HG02623 (cell line): ENCODE results near the gene DMXL2.
"Not testable (repeated sequence)": the region's sequence is repeated elsewhere in the genome, so short reads cannot be mapped to it uniquely, and the experiment has no call there.

Source experiments
- ATAC-seq: cut with Tn5 transposase; IDR thresholded peaks from one replicate; pipeline ENCODE4 v1.9.1; 2021; ENCODE audit warnings: moderate library complexity; ENCODE audit not compliant: unreplicated experiment

DMXL2 gene

GRCh38 chr15:51579012-51579411, 43.6 kb downstream of the DMXL2 start:
- ATAC-seq = no peak

GRCh38 chr15:51577636-51578304, 44.8 kb downstream of the DMXL2 start:
- ATAC-seq = no peak

DNA sequence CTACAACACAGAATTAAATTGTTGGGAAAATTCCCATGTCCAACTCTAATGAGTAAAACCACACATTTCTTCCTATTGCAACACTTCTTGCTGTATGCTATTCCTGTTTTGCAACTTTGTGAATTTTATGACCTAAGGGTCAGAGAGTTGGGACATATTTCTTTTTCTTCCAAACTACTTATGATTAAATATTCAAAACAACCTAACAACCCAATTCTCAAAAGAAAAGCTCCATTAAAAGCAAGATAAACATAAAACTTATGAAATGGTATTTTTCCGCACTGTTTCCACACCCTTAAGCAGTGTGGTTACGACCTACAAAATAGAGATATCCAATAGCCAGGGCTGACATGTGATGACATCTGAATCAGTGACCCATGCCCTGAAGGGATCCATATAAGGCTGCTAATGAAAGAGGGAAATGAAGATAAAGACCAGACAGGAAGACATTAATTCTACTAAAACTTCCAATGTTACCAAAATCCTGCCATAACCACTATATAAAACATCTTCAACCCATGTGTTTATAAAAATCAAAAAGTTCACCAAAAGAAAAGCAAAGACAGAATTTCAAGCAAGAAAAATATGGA, 45.6 kb downstream of the DMXL2 start:
- no peak for ATAC-seq

DNA sequence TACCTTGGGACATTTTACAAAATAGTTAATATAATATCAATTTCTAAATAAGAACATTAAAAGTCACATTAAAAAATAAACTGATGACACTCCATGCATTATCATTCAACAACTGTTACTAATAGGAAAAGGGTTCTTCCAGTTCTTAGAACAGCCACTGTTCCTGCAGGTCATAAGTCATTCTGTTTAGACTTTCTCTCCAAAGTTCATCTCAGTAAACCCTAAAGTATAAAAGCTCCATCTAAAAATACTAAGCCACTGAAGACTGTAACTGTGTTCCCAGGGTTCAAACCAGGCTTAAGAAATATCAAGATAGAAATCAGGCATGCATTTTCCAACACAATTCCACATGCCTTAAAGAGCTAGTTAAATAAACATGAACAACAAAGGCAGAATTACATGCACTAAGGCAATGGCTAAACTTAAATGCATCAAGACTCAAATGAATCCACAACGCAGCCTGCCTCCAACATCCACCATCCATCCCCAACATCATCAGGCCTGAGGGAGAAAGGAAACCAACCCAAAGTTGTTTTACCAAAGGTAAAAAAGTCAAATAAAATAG, 46.2 kb downstream of the DMXL2 start:
- no peak for ATAC-seq

DNA sequence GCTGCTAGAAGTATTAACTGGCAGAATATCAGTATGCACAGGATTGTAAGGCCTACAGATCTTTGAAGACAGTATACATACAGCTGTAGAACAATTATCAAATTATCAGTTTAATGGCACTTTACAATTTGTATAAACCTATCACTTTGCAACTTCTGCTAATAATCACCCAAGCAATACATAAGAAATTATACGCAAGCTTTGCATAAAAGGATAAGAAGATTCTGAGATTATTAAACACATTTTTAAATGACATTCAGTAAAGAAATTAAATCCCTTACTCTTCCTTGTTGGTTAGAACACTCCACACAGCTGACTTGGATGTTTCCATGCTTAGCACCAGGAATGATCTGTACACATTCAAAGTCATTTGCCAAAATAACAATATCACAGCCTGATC, 46.8 kb downstream of the DMXL2 start:
- no peak for ATAC-seq

- not testable (repeated sequence) for ATAC-seq
Measured at GRCh38 chr15:51573352-51573751, 49.2 kb downstream of the DMXL2 start.

DNA sequence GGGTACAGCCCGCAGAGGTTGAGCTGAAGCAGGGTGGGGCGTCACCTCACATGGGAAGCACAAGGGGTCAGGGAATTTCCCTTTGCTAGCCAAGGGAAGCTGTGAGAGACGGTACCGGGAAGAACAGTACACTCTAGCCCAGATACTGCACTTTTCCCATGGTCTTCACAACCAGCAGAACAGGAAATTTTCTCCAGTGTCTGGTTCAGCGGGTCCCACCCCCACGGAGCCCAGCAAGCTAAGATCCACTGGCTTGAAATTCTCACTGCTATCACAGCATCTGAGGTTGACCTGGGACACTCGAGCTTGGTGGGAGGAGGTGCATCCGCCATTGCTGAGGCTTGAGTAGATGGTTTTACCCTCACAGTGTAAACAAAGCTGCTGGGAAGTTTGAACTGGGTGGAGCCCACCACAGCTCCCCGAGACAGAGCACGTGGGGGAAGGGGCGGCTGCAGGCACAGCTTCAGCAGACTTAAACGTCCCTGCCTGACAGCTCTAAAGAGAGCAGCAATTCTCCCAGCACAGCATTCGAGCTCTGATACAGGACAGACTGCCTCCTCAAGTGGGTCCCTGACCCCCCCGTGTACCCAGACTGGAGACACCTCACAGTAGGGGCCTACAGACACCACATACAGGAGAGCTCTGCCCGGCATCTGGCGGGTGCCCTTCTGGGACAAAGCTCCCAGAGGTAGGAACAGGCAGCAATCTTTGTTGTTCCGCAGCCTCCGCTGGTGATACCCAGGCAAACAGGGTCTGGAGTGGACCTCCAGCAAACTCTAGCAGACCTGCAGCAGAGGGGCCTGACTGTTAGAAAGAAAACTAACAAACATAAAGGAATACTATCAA, 53.4 kb downstream of the DMXL2 start:
- ATAC-seq = not testable (repeated sequence)

- ATAC-seq = no peak
Measured at GRCh38 chr15:51561271-51561670, 61.3 kb downstream of the DMXL2 start.

DNA sequence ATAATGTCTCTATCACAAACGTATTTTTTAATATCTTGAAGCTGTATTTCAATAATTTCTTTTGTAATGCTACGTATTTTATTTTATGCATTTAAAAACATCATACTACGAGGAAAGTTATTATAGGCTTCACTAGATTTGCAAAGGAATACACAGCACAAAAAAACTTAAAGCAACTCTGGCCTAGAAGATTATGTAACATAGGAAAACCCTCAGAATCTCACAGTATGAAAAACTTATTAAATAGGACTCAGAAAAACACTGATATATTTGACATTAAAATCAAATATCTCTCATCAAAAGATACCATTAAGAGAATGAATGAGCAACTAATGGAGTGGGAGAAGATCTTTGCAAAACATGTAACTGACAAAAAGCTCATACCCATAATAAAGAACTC, 63.7 kb downstream of the DMXL2 start:
- ATAC-seq = no peak

DNA sequence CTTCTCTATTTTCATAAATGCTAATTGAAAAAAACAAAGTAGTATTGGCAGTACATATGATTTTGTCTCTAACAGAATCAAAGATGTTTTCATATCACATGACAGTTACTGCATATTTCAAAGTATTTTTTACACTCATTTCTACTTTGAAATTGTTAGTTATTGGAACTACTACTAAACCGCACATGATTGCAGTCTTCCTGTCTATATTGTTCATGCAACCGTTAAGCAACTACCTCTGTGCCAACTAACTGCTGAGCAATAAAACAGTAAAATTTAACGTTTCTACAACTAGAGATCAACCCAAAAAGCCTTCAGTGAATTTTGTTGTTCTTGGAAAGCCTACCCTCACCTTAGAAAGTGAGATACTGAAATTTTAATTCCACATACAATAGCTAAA, 64.2 kb downstream of the DMXL2 start:
- no peak for ATAC-seq

DNA sequence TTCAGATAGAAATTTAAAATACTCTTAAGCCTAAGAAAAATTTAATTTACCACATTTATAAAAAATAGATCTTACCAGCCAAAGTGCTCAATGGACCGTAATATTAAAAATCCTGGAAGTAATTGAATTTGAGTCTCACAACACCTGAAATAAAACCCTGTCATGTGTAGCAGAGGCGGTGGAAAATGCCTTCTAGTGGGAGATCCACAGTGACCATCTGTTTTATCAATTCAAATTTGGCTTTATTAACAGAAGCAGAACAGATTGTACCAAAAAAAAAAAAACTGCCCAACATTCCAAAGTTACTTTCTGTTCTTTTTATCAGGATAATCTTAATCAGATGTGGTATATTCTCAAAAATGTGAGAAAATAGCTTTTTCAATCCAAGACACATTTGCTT, 71.7 kb downstream of the DMXL2 start:
- no peak for ATAC-seq

DNA sequence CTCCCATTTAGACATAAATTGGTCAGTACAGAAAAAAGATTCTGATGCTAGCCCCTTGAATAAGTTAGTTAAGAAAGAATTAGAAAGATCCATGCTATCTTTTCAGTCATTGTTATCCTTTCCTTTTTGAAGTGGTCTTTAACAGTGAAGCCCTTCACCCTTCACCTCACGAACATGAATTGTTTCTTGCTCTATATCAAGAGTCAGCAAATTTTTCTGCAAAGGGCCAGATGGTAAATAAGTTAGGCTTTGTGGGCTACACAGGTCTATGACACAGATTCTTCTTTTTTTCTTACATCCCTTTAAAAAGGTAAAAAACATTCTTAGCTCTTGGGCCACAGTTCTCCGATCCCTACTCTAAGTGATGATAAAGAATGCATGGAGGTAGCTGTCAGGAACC, 74.9 kb downstream of the DMXL2 start:
- no peak for ATAC-seq

DNA sequence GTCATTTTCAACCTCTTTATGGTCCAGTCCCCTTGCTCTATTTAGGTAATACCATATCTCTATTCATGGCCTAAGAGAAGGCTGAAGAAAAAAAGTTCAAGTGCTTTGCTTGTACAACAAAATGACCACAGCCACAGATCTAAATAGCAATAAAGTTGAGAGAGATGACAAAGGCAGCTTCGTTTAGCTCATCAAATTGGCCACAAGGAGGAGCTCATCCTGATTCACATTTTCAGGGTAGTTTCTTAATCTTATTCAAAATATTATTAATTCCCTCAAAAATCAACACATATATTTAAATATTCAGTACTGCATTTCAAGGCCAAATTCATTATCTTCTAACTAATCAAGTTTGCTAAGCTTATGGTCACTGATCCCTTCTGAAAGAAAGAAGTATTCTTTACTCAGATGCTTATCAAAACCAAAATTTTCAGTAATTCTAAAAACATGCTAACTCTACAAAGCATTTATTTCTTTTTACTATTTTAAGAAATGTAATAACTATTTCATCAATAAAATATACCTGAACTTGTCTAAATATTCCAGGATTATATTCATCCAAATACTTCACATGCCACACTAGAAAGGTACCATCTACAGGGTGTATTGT, 85.5 kb downstream of the DMXL2 start:
- ATAC-seq = no peak

GRCh38 chr15:51533672-51534398, 88.7 kb downstream of the DMXL2 start:
- ATAC-seq = no peak

- ATAC-seq = no peak
Measured at GRCh38 chr15:51526955-51527354, 95.6 kb downstream of the DMXL2 start.

- no peak for ATAC-seq
Measured at GRCh38 chr15:51524376-51524775, 98.2 kb downstream of the DMXL2 start.

DNA sequence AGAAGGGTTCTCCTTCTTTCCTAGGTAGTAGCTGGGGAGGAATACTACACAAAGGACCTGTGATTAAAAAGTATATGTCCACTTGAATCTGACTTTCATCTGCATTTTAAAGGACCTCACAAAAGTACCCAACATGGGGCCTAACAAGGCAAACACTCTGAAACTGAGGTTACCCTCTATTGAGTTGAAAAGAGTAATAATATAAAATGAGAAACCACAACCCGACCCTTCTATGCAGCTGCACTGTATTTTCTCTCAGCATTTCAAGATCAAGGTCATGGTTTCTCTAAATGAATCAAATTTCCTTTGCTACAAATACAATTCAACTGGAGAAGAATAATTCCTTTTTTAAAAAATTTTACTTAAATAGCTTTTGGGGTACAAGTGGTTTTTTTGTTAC, 106.3 kb downstream of the DMXL2 start:
- no peak for ATAC-seq

DNA sequence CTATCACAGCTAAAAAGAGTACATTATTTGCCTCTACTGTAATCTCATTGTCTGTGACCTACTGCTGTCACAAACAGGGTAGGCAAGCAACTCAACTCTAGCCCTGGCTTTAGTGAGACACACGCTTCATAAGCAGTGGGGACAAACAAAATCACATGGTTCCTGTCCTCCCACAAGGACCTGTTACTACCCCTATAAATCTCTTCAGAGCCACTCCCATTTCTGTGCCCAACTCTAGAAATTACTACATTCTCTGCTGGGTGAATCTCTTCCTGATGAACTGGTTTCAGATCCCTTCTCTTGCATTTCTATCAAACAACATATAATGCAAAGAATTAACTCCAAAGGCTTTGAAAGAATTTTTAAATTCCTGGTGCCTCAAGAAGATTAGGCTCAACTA, 117.3 kb downstream of the DMXL2 start:
- no peak for ATAC-seq

GRCh38 chr15:51503003-51503402, 119.6 kb downstream of the DMXL2 start:
- ATAC-seq = no peak

GRCh38 chr15:51499379-51499976, 123.1 kb downstream of the DMXL2 start:
- no peak for ATAC-seq
